ENCODE data around the gene SFXN2. TPM values are rescaled to one million over a fixed set of nuclear protein-coding genes. Genes with fewer than 3 reads are reported as not detected.
"Not testable (repeated sequence)": the region's sequence is repeated elsewhere in the genome, so short reads cannot be mapped to it uniquely, and the experiment has no call there.

The SFXN2 gene
- total RNA-seq, 2 donors from 2014 or later = 11.7 to 15.0 TPM

GRCh38 chr10:102713539-102713813 lies 960 bp upstream of the SFXN2 start:
- DNase-seq = no peak
- peak; percentile 44 for ATAC-seq
- intact Hi-C loops (cut with DNase I, micrococcal nuclease) = loop anchor here in 1 of 2 donors (5.0 kb wide), 1 partner anchor 211 kb away; the partner anchor contains the start of genes ACTR1A and SUFU

GRCh38 chr10:102713814-102714620 lies 419 bp upstream of the SFXN2 start, which contains the start of gene ARL3:
ARL3 (minus strand) TSS chr10:102714397; CDS start chr10:102714275, 122 bp downstream.
- intact Hi-C loops (cut with DNase I, micrococcal nuclease) = loop anchor here in 1 of 2 donors (2.0 to 5.0 kb wide), 2 partner anchors 29 to 212 kb away; partner anchors contain the start of genes ACTR1A, SUFU and WBP1L
- ATAC-seq (peak; percentile 96), DNase-seq (peak; percentile 97 to 98)

GRCh38 chr10:102715880-102716279 lies 1.4 kb downstream of the SFXN2 start:
- DNase-seq (no peak), ATAC-seq (no peak)
- intact Hi-C loops (cut with DNase I, micrococcal nuclease) = loop anchor here in 1 of 2 donors (2.0 kb wide), 1 partner anchor 27 kb away; the partner anchor contains the start of gene WBP1L

GRCh38 chr10:102716900-102717565 lies 2.6 kb downstream of the SFXN2 start:
- intact Hi-C loops (cut with DNase I, micrococcal nuclease); DNase-seq; ATAC-seq: not testable (repeated sequence)

GRCh38 chr10:102718220-102718619 lies 3.8 kb downstream of the SFXN2 start:
- intact Hi-C loops (cut with DNase I, micrococcal nuclease) = no loop called here
- ATAC-seq = no peak

GRCh38 chr10:102720337-102720736 lies 5.9 kb downstream of the SFXN2 start:
- ATAC-seq = no peak
- no peak for DNase-seq
- intact Hi-C loops (cut with DNase I, micrococcal nuclease) = loop anchor here in 1 of 2 donors (10.0 kb wide), 2 partner anchors 114 to 344 kb away; partner anchors contain the start of gene CYP17A1

More at GRCh38 chr10:102718220-102718619, 3.8 kb downstream of the SFXN2 start:
- no peak for DNase-seq

GRCh38 chr10:102720775-102721301 lies 6.4 kb downstream of the SFXN2 start:
- intact Hi-C loops (cut with DNase I, micrococcal nuclease) = loop anchor here in 1 of 2 donors (10.0 kb wide), 2 partner anchors 114 to 344 kb away; partner anchors contain the start of gene CYP17A1
- DNase-seq (no peak), ATAC-seq (no peak)

GRCh38 chr10:102721954-102722353 lies 7.5 kb downstream of the SFXN2 start:
- ATAC-seq (no peak), DNase-seq (no peak)
- intact Hi-C loops (cut with DNase I, micrococcal nuclease) = loop anchor here in 1 of 2 donors (10.0 kb wide), 2 partner anchors 113 to 343 kb away; partner anchors contain the start of gene CYP17A1

GRCh38 chr10:102723989-102724388 lies 9.6 kb downstream of the SFXN2 start:
- ATAC-seq = no peak
- DNase-seq = no peak
- intact Hi-C loops (cut with DNase I, micrococcal nuclease) = loop anchor here in 1 of 2 donors (10.0 kb wide), 2 partner anchors 111 to 341 kb away; partner anchors contain the start of gene CYP17A1

- DNase-seq = no peak
- ATAC-seq = no peak
- intact Hi-C loops (cut with DNase I, micrococcal nuclease) = loop anchor here in 1 of 2 donors (5.0 to 10.0 kb wide), 3 partner anchors 109 to 339 kb away; partner anchors contain the start of gene CYP17A1
Observed at GRCh38 chr10:102726274-102726673, 11.8 kb downstream of the SFXN2 start.

GRCh38 chr10:102727037-102727818 lies 12.8 kb downstream of the SFXN2 start:
- ATAC-seq (no peak), DNase-seq (no peak)
- intact Hi-C loops (cut with DNase I, micrococcal nuclease) = loop anchor here in 1 of 2 donors (5.0 to 10.0 kb wide), 3 partner anchors 108 to 338 kb away; partner anchors contain the start of gene CYP17A1

GRCh38 chr10:102729029-102730026 lies 14.9 kb downstream of the SFXN2 start:
- peak; percentile 71 to 90 for DNase-seq
- peak; percentile 98 for ATAC-seq
- intact Hi-C loops (cut with DNase I, micrococcal nuclease) = loop anchor here (5.0 to 10.0 kb wide), 4 partner anchors 105 to 335 kb away; partner anchors contain the start of gene CYP17A1 (in 1 of the 2)

GRCh38 chr10:102731222-102731800 lies 16.9 kb downstream of the SFXN2 start:
- ATAC-seq (no peak), DNase-seq (no peak)
- intact Hi-C loops (cut with DNase I, micrococcal nuclease) = loop anchor here in 1 of 2 donors (10.0 kb wide), 1 partner anchor 173 kb away; no protein-coding TSS in a partner anchor

- intact Hi-C loops (cut with DNase I, micrococcal nuclease) = loop anchor here in 1 of 2 donors (10.0 kb wide), 1 partner anchor 172 kb away; no protein-coding TSS in a partner anchor
- no peak for ATAC-seq
- DNase-seq = no peak
Observed at GRCh38 chr10:102732661-102733060, 18.2 kb downstream of the SFXN2 start.

- intact Hi-C loops (cut with DNase I, micrococcal nuclease) = loop anchor here in 1 of 2 donors (10.0 kb wide), 1 partner anchor 170 kb away; no protein-coding TSS in a partner anchor
- ATAC-seq (no peak), DNase-seq (no peak)
Observed at GRCh38 chr10:102735065-102735562, 20.7 kb downstream of the SFXN2 start.

GRCh38 chr10:102738692-102739121 lies 24.3 kb downstream of the SFXN2 start:
- ATAC-seq (no peak), DNase-seq (no peak)
- intact Hi-C loops (cut with DNase I, micrococcal nuclease) = loop anchor here in 1 of 2 donors (10.0 kb wide), 1 partner anchor 166 kb away; no protein-coding TSS in a partner anchor

Data from left colon (tissue), 2 donors.